Right lobe of liver (tissue), 6 donors: Measurements from ENCODE around the gene SART3. TPM values are rescaled to one million over a fixed set of nuclear protein-coding genes. Genes with fewer than 3 reads are reported as not detected.

ENCODE experiments used
- ATAC-seq, 4 donors: fragments of 200-7000 bp; cut with Tn5 transposase; one replicate each; pipeline ENCODE4 v1.9.1; 2020; ENCODE audit warnings: mild to moderate bottlenecking in 4 of 4, moderate library complexity in 4 of 4
- DNase-seq, 3 donors: peaks; one replicate each; pipeline ENCODE4 v3.0.0-alpha.2; 2020
- H3K27ac ChIP-seq, 3 donors: fragments of 200-600 bp; one replicate each; pipeline ENCODE4 v1.8.0; 2022
- H3K27me3 ChIP-seq, 2 donors: fragments of 200-600 bp; one replicate each; pipeline ENCODE4 v1.8.0; 2022
- H3K36me3 ChIP-seq, 4 donors: fragments of 200-600 bp; sonication (generic) in 1 of 4; one replicate each; pipeline versions ENCODE4 v1.5.1 to v1.8.0; 2017 to 2022; ENCODE audit warnings: control low read depth in 1 of 4
- H3K4me1 ChIP-seq, 4 donors: fragments of 200-600 bp; sonication (generic) in 1 of 4; one replicate each; pipeline versions ENCODE4 v1.5.1 to v1.8.0; 2017 to 2022; ENCODE audit warnings: control low read depth in 1 of 4
- H3K4me3 ChIP-seq, 3 donors: fragments of 200-600 bp; one replicate each; pipeline ENCODE4 v1.8.0; 2022
- H3K9me3 ChIP-seq, 4 donors: fragments of 200-600 bp; sonication (generic) in 1 of 4; one replicate each; pipeline versions ENCODE4 v1.5.1 to v1.8.0; 2017 to 2022; ENCODE audit warnings: control low read depth in 1 of 4
- CTCF ChIP-seq, 4 donors: fragments of 200-600 bp in 3 of 4; fragments of 450-650 bp in 1 of 4; IDR thresholded peaks; one replicate each; pipeline versions ENCODE4 v1.5.1 to v1.8.0; 2016 to 2022; ENCODE audit warnings: antibody characterized with exemption in 4 of 4, mild to moderate bottlenecking in 2 of 4
- POLR2A ChIP-seq: fragments of 450-650 bp; IDR thresholded peaks from one replicate; pipeline ENCODE4 v1.6.1; 2017; ENCODE audit warnings: antibody characterized with exemption, mild to moderate bottlenecking
- WGBS: methylation state at CpG from one replicate; pipeline ENCODE4 v1.1.6; 2018; ENCODE audit warnings: low coverage, low lambda C conversion rate; ENCODE audit not compliant: insufficient coverage; ENCODE audit errors: missing lambda C conversion rate; 5-methylcytosine and 5-hydroxymethylcytosine counted together
- intact Hi-C, 2 donors: fragments of 100-400 bp; cut with DNase I; formaldehyde crosslinking; loops; one replicate each; pipeline versions ENCODE4 v1.11.2 to v1.14.1; 2022
- long read RNA-seq: library from polyadenylated mRNA; unstranded; transcript quantifications from one replicate; pipeline ENCODE4 v2.0.0, GENCODE V29; 2019
- total RNA-seq, 6 experiments: library from RNA; depleted of rRNA in 2 of 6; stranded (reverse); fragments of >200 nt in 2 of 6; fragmentation: NEBNext Ultra II Directional in 3 of 6; extraction: Animal tissue kit (Norgen Biotek cat#: 25700) in 3 of 6; gene quantifications; one replicate each; pipeline versions ENCODE4 v1.1.0 to v1.2.4, GENCODE V29; 2016 to 2023
- donor health status: DM: no; HTN: yes; CAD: no.
- donor health status: DM: no; HTN: no; CAD: no.
- donor health status: DM: no; HTN: no; CAD: no.
- donor health status: DM: no; HTN: yes; CAD: no.
- donor health status: DM: no; HTN: yes; CAD: no.

The SART3 gene
- 10 to 100 TPM; 13.2 to 28.4 (median 20.6) TPM for total RNA-seq
- long read RNA-seq, partial matches to known transcripts: 0 of 3 reads
- long read RNA-seq, other reads (novel, unspliced or antisense): 3 of 3 reads

GRCh38 chr12:108560752-108561719 is at the start of gene SART3:
Gene SART3 (minus strand): TSS chr12:108561173. CDS start chr12:108561154, 19 bp downstream.
- no peaks in the 10 kb centered on the region for H3K9me3 ChIP-seq
- intact Hi-C loops: no loop called here
- DNase-seq: peak; percentile 76 to 82 (median 79)
- peak within 1 kb of the TSS; percentile 88 to 97 (median 90) for H3K27ac ChIP-seq
- peaks cover 0 to 35% (median 7%) of the 10 kb centered on the region in 4 donors for H3K4me1 ChIP-seq
- H3K36me3 ChIP-seq: peaks cover 0 to 14% (median 0%) of the 10 kb centered on the region in 4 donors
- no peaks in the 10 kb centered on the region for H3K27me3 ChIP-seq
- TF ChIP-seq POLR2A (peak; percentile 50), CTCF (IDR thresholded peaks at IDR 0.05) (no peak)
- peak; percentile 61 to 70 (median 67) for ATAC-seq
- WGBS: 0% methylated on average over 45 of the region's 57 CpGs
- H3K4me3 ChIP-seq: peak within 1 kb of the TSS; percentile 76 to 86 (median 77)

- TF ChIP-seq POLR2A (no peak), CTCF (IDR thresholded peaks at IDR 0.05) (no peak)
- 83% methylated on average over 6 of the region's 8 CpGs for WGBS
- no peak overlapping the region for H3K27ac ChIP-seq
These were observed 49.4 kb upstream of the SART3 start for GRCh38 chr12:108610336-108610815.

DNA sequence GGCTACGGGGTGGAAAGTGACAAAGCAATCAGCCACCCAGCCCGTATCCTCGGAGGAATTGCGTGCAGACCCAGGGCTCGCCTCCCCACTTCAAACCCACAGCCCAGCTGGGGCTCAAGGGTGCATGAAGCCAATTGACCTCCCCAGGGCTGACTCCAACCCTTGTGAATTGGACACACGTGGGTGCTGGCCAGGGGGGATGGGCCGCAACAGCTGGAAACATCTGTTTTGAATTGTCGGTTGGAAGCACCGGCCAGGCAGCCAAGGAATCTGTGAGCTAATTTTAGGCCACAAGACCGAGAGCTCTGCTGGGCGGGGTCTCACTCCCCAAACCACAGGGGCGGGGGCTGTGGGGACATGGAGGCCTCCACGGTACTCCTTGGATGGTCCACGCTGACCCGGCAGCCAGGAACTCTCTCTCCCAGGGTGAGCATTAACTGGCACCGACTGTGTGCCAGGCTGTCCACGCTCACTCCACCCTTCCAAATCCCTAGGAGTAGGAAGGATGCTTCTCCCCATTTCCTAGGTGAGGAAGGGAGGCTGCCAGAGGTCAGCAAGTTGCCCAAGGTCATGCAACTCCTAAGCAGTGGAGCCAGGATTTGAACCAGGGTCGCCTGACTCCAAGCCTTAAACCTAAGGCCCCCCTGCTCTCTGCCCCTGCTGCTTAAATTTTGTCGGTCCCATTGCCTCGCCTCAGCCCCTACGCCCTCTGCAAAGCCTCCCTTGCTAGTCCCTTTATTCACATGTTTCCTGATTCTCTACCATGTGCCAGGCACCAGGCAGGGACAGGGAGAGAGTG is 48.8 kb upstream of the SART3 start:
- WGBS: 67% methylated on average over 4 of the region's 21 CpGs
- TF ChIP-seq CTCF (IDR thresholded peaks at IDR 0.05) (no peak), POLR2A (no peak)
- H3K36me3 ChIP-seq: no peaks in the 10 kb centered on the region
- no peak overlapping the region for H3K4me3 ChIP-seq
- no peaks in the 10 kb centered on the region for H3K27me3 ChIP-seq
- intact Hi-C loops: loop anchor here (5.0 kb wide), 2 partner anchors 32 to 42 kb away; no protein-coding TSS in a partner anchor
- H3K27ac ChIP-seq: no peak overlapping the region
- no peaks in the 10 kb centered on the region for H3K4me1 ChIP-seq
- DNase-seq (no peak), ATAC-seq (peak in 2 of 4 donors; percentile 10 to 27)
- H3K9me3 ChIP-seq: no peaks in the 10 kb centered on the region

More at GRCh38 chr12:108610336-108610815, 49.4 kb upstream of the SART3 start:
- H3K4me1 ChIP-seq: no peaks in the 10 kb centered on the region
- intact Hi-C loops: loop anchor here (5.0 kb wide), 2 partner anchors 33 to 43 kb away; no protein-coding TSS in a partner anchor
- no peaks in the 10 kb centered on the region for H3K27me3 ChIP-seq
- ATAC-seq (no peak), DNase-seq (no peak)
- H3K4me3 ChIP-seq: no peak overlapping the region
- H3K36me3 ChIP-seq: no peaks in the 10 kb centered on the region
- H3K9me3 ChIP-seq: no peaks in the 10 kb centered on the region

DNA sequence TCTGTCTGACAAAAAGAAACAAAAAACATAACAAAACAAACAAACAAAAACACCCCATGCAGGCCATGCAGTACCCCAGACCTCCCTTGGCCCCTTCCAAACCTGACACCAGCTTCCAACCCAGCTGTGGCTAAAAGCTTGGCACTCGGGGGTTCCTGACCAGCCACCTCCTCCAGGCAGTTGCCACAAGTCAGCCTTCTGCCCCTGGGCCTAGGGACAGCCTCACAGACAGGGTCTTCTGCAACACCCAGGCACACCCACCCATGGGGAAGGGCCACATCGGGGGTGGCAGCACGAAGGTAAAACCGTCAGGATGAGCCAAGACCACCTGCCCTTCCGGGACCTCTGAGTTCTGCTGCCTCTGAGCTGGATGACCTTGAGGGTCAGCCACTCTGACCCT is 47.6 kb upstream of the SART3 start:
- no peak overlapping the region for H3K4me3 ChIP-seq
- no peaks in the 10 kb centered on the region for H3K27me3 ChIP-seq
- 53% methylated on average over 5 of the region's 5 CpGs for WGBS
- H3K4me1 ChIP-seq: no peaks in the 10 kb centered on the region
- no peak overlapping the region for H3K27ac ChIP-seq
- DNase-seq (no peak), ATAC-seq (no peak)
- no peaks in the 10 kb centered on the region for H3K9me3 ChIP-seq
- TF ChIP-seq POLR2A: no peak
- no peak for TF ChIP-seq CTCF (IDR thresholded peaks at IDR 0.05)
- no peaks in the 10 kb centered on the region for H3K36me3 ChIP-seq
- intact Hi-C loops: no loop called here
